ENCODE results near the gene COX7B2. TPM values are rescaled to one million over a fixed set of nuclear protein-coding genes. Genes with fewer than 3 reads are reported as not detected.

COX7B2 gene
- total RNA-seq, 1 donor from 2014 or later: not detected

GRCh38 chr4:46952451-46952850 is 43.4 kb upstream of the COX7B2 start:
- no peak for ATAC-seq
- Histone ChIP-seq H3K4me3 (no peak overlapping the region), H3K9me3 (no peaks in the 10 kb centered on the region), H3K4me1 (no peaks in the 10 kb centered on the region), H3K27me3 (ENCODE audit: low read depth) (peaks cover 9% of the 10 kb centered on the region), H3K36me3 (no peaks in the 10 kb centered on the region), H3K27ac (no peak overlapping the region)
- TF ChIP-seq CTCF (IDR thresholded peaks at IDR 0.05): no peak
- intact Hi-C loops (cut with DNase I): no loop called here
- DNase-seq: no peak

GRCh38 chr4:46950826-46951225 is 41.8 kb upstream of the COX7B2 start:
- no peak overlapping the region for H3K27ac ChIP-seq
- peaks cover 9% of the 10 kb centered on the region for H3K27me3 ChIP-seq (ENCODE audit: low read depth)
- ATAC-seq (no peak), DNase-seq (no peak)
- H3K4me3 ChIP-seq: no peak overlapping the region
- no peaks in the 10 kb centered on the region for H3K9me3 ChIP-seq
- H3K36me3 ChIP-seq: no peaks in the 10 kb centered on the region
- no peaks in the 10 kb centered on the region for H3K4me1 ChIP-seq
- intact Hi-C loops (cut with DNase I): no loop called here
- no peak for TF ChIP-seq CTCF (IDR thresholded peaks at IDR 0.05)

- intact Hi-C loops (cut with DNase I): no loop called here
- no peaks in the 10 kb centered on the region for H3K36me3 ChIP-seq
- H3K9me3 ChIP-seq: no peaks in the 10 kb centered on the region
- no peak overlapping the region for H3K4me3 ChIP-seq
- peaks cover 8% of the 10 kb centered on the region for H3K27me3 ChIP-seq (ENCODE audit: low read depth)
- H3K27ac ChIP-seq: no peak overlapping the region
- no peaks in the 10 kb centered on the region for H3K4me1 ChIP-seq
- DNase-seq (no peak), ATAC-seq (no peak)
- TF ChIP-seq CTCF (IDR thresholded peaks at IDR 0.05): no peak
These were observed 40.8 kb upstream of the COX7B2 start for GRCh38 chr4:46949822-46950221.

- H3K27me3 ChIP-seq (ENCODE audit: low read depth): no peaks in the 10 kb centered on the region
- H3K9me3 ChIP-seq: no peaks in the 10 kb centered on the region
- no peak overlapping the region for H3K4me3 ChIP-seq
- no peaks in the 10 kb centered on the region for H3K36me3 ChIP-seq
- intact Hi-C loops (cut with DNase I): no loop called here
- H3K27ac ChIP-seq: no peak overlapping the region
- ATAC-seq (no peak), DNase-seq (no peak)
- H3K4me1 ChIP-seq: no peaks in the 10 kb centered on the region
- TF ChIP-seq CTCF (IDR thresholded peaks at IDR 0.05): no peak
These were observed 38.5 kb upstream of the COX7B2 start for GRCh38 chr4:46947541-46947940.

GRCh38 chr4:46946919-46947536 is 38.0 kb upstream of the COX7B2 start:
- Histone ChIP-seq H3K4me1 (no peaks in the 10 kb centered on the region), H3K27ac (no peak overlapping the region), H3K36me3 (no peaks in the 10 kb centered on the region), H3K9me3 (no peaks in the 10 kb centered on the region), H3K4me3 (no peak overlapping the region), H3K27me3 (ENCODE audit: low read depth) (no peaks in the 10 kb centered on the region)
- DNase-seq: no peak
- ATAC-seq: no peak
- no peak for TF ChIP-seq CTCF (IDR thresholded peaks at IDR 0.05)
- intact Hi-C loops (cut with DNase I): no loop called here
